Hematopoietic multipotent progenitor cell treated with erythropoietin and hydrocortisone succinate and interleukin-3 and kit ligand, for 6 days (in vitro differentiated cells): ENCODE measurements around the gene FNIP1.
"Not testable (repeated sequence)": the region's sequence is repeated elsewhere in the genome, so short reads cannot be mapped to it uniquely, and the experiment has no call there.

Experiments
- DNase-seq: peaks from one replicate; pipeline ENCODE4 v3.0.0-alpha.2; 2015

FNIP1 gene

GRCh38 chr5:131749723-131750470 is 46.9 kb downstream of the FNIP1 start:
- no peak for DNase-seq

GRCh38 chr5:131749138-131749537 is 47.7 kb downstream of the FNIP1 start:
- DNase-seq, result peak; percentile 46

GRCh38 chr5:131747180-131748105 is 49.4 kb downstream of the FNIP1 start:
- DNase-seq, result peak; percentile 96

GRCh38 chr5:131746423-131746822 is 50.4 kb downstream of the FNIP1 start:
- DNase-seq, result no peak

- DNase-seq, result peak; percentile 61
Observed at GRCh38 chr5:131745703-131746102, 51.1 kb downstream of the FNIP1 start.

GRCh38 chr5:131745155-131745554 is 51.7 kb downstream of the FNIP1 start:
- no peak for DNase-seq

- DNase-seq, result no peak
Observed at GRCh38 chr5:131740477-131740876, 56.3 kb downstream of the FNIP1 start.

GRCh38 chr5:131735393-131735792 is 61.4 kb downstream of the FNIP1 start:
- no peak for DNase-seq

GRCh38 chr5:131734939-131735338 is 61.9 kb downstream of the FNIP1 start:
- DNase-seq, result not testable (repeated sequence)

GRCh38 chr5:131729292-131729691 is 67.5 kb downstream of the FNIP1 start:
- not testable (repeated sequence) for DNase-seq

- not testable (repeated sequence) for DNase-seq
Observed at GRCh38 chr5:131724089-131724488, 72.7 kb downstream of the FNIP1 start.

- no peak for DNase-seq
Observed at GRCh38 chr5:131720714-131721113, 76.1 kb downstream of the FNIP1 start.

- DNase-seq, result no peak
Observed at GRCh38 chr5:131719564-131719963, 77.3 kb downstream of the FNIP1 start.

- no peak for DNase-seq
Observed at GRCh38 chr5:131718487-131719014, 78.3 kb downstream of the FNIP1 start.

GRCh38 chr5:131717164-131717563 is 79.7 kb downstream of the FNIP1 start:
- not testable (repeated sequence) for DNase-seq

GRCh38 chr5:131716650-131717049 is 80.2 kb downstream of the FNIP1 start:
- no peak for DNase-seq

GRCh38 chr5:131710391-131710790 is 86.4 kb downstream of the FNIP1 start:
- no peak for DNase-seq

- DNase-seq, result no peak
Observed at GRCh38 chr5:131709043-131709442, 87.8 kb downstream of the FNIP1 start.

- DNase-seq, result no peak
Observed at GRCh38 chr5:131706281-131706680, 90.5 kb downstream of the FNIP1 start.

- DNase-seq, result no peak
Observed at GRCh38 chr5:131694926-131695325, 101.9 kb downstream of the FNIP1 start.

- no peak for DNase-seq
Observed at GRCh38 chr5:131693894-131694293, 102.9 kb downstream of the FNIP1 start.

GRCh38 chr5:131685516-131686171 is 111.2 kb downstream of the FNIP1 start:
- no peak for DNase-seq

- no peak for DNase-seq
Observed at GRCh38 chr5:131684595-131684994, 112.2 kb downstream of the FNIP1 start.
